Fibroblast of skin of right quadriceps (primary cell): ENCODE data around the gene ATG7.
"Not testable (repeated sequence)": the region's sequence is repeated elsewhere in the genome, so short reads cannot be mapped to it uniquely, and the experiment has no call there.

Experiments
- DNase-seq: peaks from one replicate; pipeline ENCODE4 v3.0.0-alpha.2; 2013

Gene ATG7

GRCh38 chr3:11575677-11576076, 303.5 kb downstream of the ATG7 start:
- DNase-seq = no peak

- no peak for DNase-seq
Measured at GRCh38 chr3:11576453-11576852, 304.3 kb downstream of the ATG7 start.

GRCh38 chr3:11578169-11578568, 306.0 kb downstream of the ATG7 start:
- no peak for DNase-seq

- DNase-seq = no peak
Measured at GRCh38 chr3:11580645-11581044, 308.4 kb downstream of the ATG7 start.

GRCh38 chr3:11581237-11582190, 309.3 kb downstream of the ATG7 start:
- no peak for DNase-seq

GRCh38 chr3:11582191-11582968, 310.2 kb downstream of the ATG7 start:
- peak; percentile 92 for DNase-seq

- no peak for DNase-seq
Measured at GRCh38 chr3:11583235-11583634, 311.0 kb downstream of the ATG7 start.

GRCh38 chr3:11583638-11584046, 311.4 kb downstream of the ATG7 start:
- DNase-seq = no peak

GRCh38 chr3:11584570-11584969, 312.4 kb downstream of the ATG7 start:
- no peak for DNase-seq

GRCh38 chr3:11587766-11588165, 315.6 kb downstream of the ATG7 start:
- no peak for DNase-seq

GRCh38 chr3:11588338-11588737, 316.1 kb downstream of the ATG7 start:
- no peak for DNase-seq

- DNase-seq = no peak
Measured at GRCh38 chr3:11588755-11589154, 316.6 kb downstream of the ATG7 start.

GRCh38 chr3:11589706-11590105, 317.5 kb downstream of the ATG7 start:
- DNase-seq = no peak

- DNase-seq = peak; percentile 63
Measured at GRCh38 chr3:11591002-11591355, 318.8 kb downstream of the ATG7 start.

GRCh38 chr3:11591391-11592282, 319.4 kb downstream of the ATG7 start:
- peak; percentile 49 for DNase-seq

GRCh38 chr3:11592445-11593298, 320.5 kb downstream of the ATG7 start:
- peak; percentile 64 for DNase-seq

- DNase-seq = no peak
Measured at GRCh38 chr3:11593318-11594034, 321.3 kb downstream of the ATG7 start.

GRCh38 chr3:11595024-11595423, 322.8 kb downstream of the ATG7 start:
- not testable (repeated sequence) for DNase-seq

- DNase-seq = no peak
Measured at GRCh38 chr3:11596387-11596786, 324.2 kb downstream of the ATG7 start.

GRCh38 chr3:11600501-11601282, 328.5 kb downstream of the ATG7 start:
- peak; percentile 100 for DNase-seq
